Left ventricle myocardium superior (tissue), 1 donor: ENCODE data around the gene IFIT3. TPM values are rescaled to one million over a fixed set of nuclear protein-coding genes. Genes with fewer than 3 reads are reported as not detected.
"Not testable (repeated sequence)": the region's sequence is repeated elsewhere in the genome, so short reads cannot be mapped to it uniquely, and the experiment has no call there.

Experiments used
- ATAC-seq: fragments of 200-7000 bp; cut with Tn5 transposase; one replicate; pipeline ENCODE4 v1.9.1; 2020; ENCODE audit warnings: mild to moderate bottlenecking, moderate library complexity
- DNase-seq: peaks from one replicate; pipeline ENCODE4 v3.0.0-alpha.2; 2020
- intact Hi-C: fragments of 100-400 bp; cut with micrococcal nuclease; formaldehyde crosslinking; loops from one replicate; pipeline ENCODE4 v1.11.0; 2022
- total RNA-seq: library from RNA; stranded (reverse); fragmentation: NEBNext Ultra II Directional; extraction: Animal tissue kit (Norgen Biotek cat#: 25700); gene quantifications from one replicate; pipeline ENCODE4 v1.2.1, GENCODE V29; 2021
- donor health status: DM: no; HTN: yes; CAD: no; lungs with severe emphysema.

IFIT3 gene
- total RNA-seq, 1 donor from 2014 or later: 8.8 TPM

GRCh38 chr10:89348481-89348880 is 20.7 kb downstream of the IFIT3 start:
- DNase-seq (no peak), ATAC-seq (no peak)
- intact Hi-C loops: loop anchor here (2.0 kb wide), 1 partner anchor 20 kb away; no protein-coding TSS in a partner anchor

GRCh38 chr10:89348975-89349374 is 21.2 kb downstream of the IFIT3 start:
- no peak for DNase-seq
- intact Hi-C loops: loop anchor here (2.0 kb wide), 1 partner anchor 20 kb away; no protein-coding TSS in a partner anchor
- ATAC-seq: no peak

GRCh38 chr10:89350631-89351315 is 23.0 kb downstream of the IFIT3 start:
- peak; percentile 53 for DNase-seq
- peak; percentile 70 for ATAC-seq
- intact Hi-C loops: not testable (repeated sequence)

- intact Hi-C loops: no loop called here
- ATAC-seq (peak; percentile 35), DNase-seq (no peak)
Measured at GRCh38 chr10:89351412-89351779, 23.6 kb downstream of the IFIT3 start.

GRCh38 chr10:89351780-89352597 is 24.2 kb downstream of the IFIT3 start:
- intact Hi-C loops: no loop called here
- ATAC-seq (peak; percentile 78), DNase-seq (no peak)

- intact Hi-C loops: no loop called here
- no peak for ATAC-seq
- no peak for DNase-seq
Measured at GRCh38 chr10:89352802-89353201, 25.0 kb downstream of the IFIT3 start.

GRCh38 chr10:89355394-89355931 is 27.7 kb downstream of the IFIT3 start:
- intact Hi-C loops: no loop called here
- DNase-seq (no peak), ATAC-seq (no peak)

GRCh38 chr10:89357096-89357495 is 29.3 kb downstream of the IFIT3 start:
- DNase-seq (no peak), ATAC-seq (no peak)
- intact Hi-C loops: no loop called here

GRCh38 chr10:89357975-89358374 is 30.2 kb downstream of the IFIT3 start:
- DNase-seq (no peak), ATAC-seq (no peak)
- intact Hi-C loops: no loop called here

GRCh38 chr10:89360157-89360556 is 32.4 kb downstream of the IFIT3 start:
- intact Hi-C loops: no loop called here
- ATAC-seq (no peak), DNase-seq (no peak)

- intact Hi-C loops: no loop called here
- ATAC-seq (no peak), DNase-seq (no peak)
Measured at GRCh38 chr10:89362929-89363328, 35.1 kb downstream of the IFIT3 start.

GRCh38 chr10:89363729-89364442 is 36.1 kb downstream of the IFIT3 start:
- ATAC-seq (no peak), DNase-seq (no peak)
- intact Hi-C loops: no loop called here

GRCh38 chr10:89364531-89364930 is 36.7 kb downstream of the IFIT3 start:
- intact Hi-C loops: no loop called here
- DNase-seq (no peak), ATAC-seq (no peak)

- ATAC-seq: peak; percentile 34
- intact Hi-C loops: no loop called here
Measured at GRCh38 chr10:89367529-89367928, 39.7 kb downstream of the IFIT3 start.

GRCh38 chr10:89368129-89368528 is 40.3 kb downstream of the IFIT3 start:
- DNase-seq: no peak
- intact Hi-C loops: no loop called here
- ATAC-seq: no peak

More at GRCh38 chr10:89367529-89367928, 39.7 kb downstream of the IFIT3 start:
- DNase-seq: no peak

GRCh38 chr10:89369156-89370105 is 41.6 kb downstream of the IFIT3 start:
- intact Hi-C loops: no loop called here
- no peak for ATAC-seq
- DNase-seq: no peak

- intact Hi-C loops: no loop called here
- ATAC-seq (no peak), DNase-seq (no peak)
Measured at GRCh38 chr10:89371079-89371478, 43.3 kb downstream of the IFIT3 start.

- DNase-seq (no peak), ATAC-seq (no peak)
- intact Hi-C loops: no loop called here
Measured at GRCh38 chr10:89371987-89372386, 44.2 kb downstream of the IFIT3 start.
